Measurements from ENCODE around the gene XRCC3.

Gene XRCC3

GRCh38 chr14:103706551-103707328 lies 8.5 kb downstream of the XRCC3 start:
- DNase-seq (ENCODE audit: low spot score), result no peak

- no peak for DNase-seq (ENCODE audit: low spot score)
These were observed 9.6 kb downstream of the XRCC3 start for GRCh38 chr14:103705504-103706284.

- no peak for DNase-seq (ENCODE audit: low spot score)
These were observed 10.1 kb downstream of the XRCC3 start for GRCh38 chr14:103705118-103705503.

- DNase-seq (ENCODE audit: low spot score), result no peak
These were observed 10.5 kb downstream of the XRCC3 start for GRCh38 chr14:103704708-103705107.

GRCh38 chr14:103703433-103704385 lies 11.5 kb downstream of the XRCC3 start:
- no peak for DNase-seq (ENCODE audit: low spot score)

- no peak for DNase-seq (ENCODE audit: low spot score)
These were observed 12.5 kb downstream of the XRCC3 start for GRCh38 chr14:103702497-103703432.

- DNase-seq (ENCODE audit: low spot score), result no peak
These were observed 13.2 kb downstream of the XRCC3 start for GRCh38 chr14:103702095-103702494.

- DNase-seq (ENCODE audit: low spot score), result no peak
These were observed 14.3 kb downstream of the XRCC3 start for GRCh38 chr14:103700753-103701490.

- DNase-seq (ENCODE audit: low spot score), result no peak
These were observed 15.1 kb downstream of the XRCC3 start for GRCh38 chr14:103699901-103700752.

- DNase-seq (ENCODE audit: low spot score), result no peak
These were observed 16.0 kb downstream of the XRCC3 start for GRCh38 chr14:103699261-103699661.

GRCh38 chr14:103698380-103699260 lies 16.6 kb downstream of the XRCC3 start:
- DNase-seq (ENCODE audit: low spot score), result no peak

GRCh38 chr14:103697603-103698379 lies 17.5 kb downstream of the XRCC3 start:
- no peak for DNase-seq (ENCODE audit: low spot score)

- DNase-seq (ENCODE audit: low spot score), result no peak
These were observed 18.0 kb downstream of the XRCC3 start for GRCh38 chr14:103697206-103697602.

GRCh38 chr14:103696466-103697071 lies 18.7 kb downstream of the XRCC3 start:
- DNase-seq (ENCODE audit: low spot score), result peak; percentile 43

- no peak for DNase-seq (ENCODE audit: low spot score)
These were observed 19.2 kb downstream of the XRCC3 start for GRCh38 chr14:103696070-103696402.

GRCh38 chr14:103695296-103696069 lies 19.8 kb downstream of the XRCC3 start:
- no peak for DNase-seq (ENCODE audit: low spot score)

All from AG20443 (cell line).